ENCODE measurements around the gene EDC3.
"Not testable (repeated sequence)": the region's sequence is repeated elsewhere in the genome, so short reads cannot be mapped to it uniquely, and the experiment has no call there.

EDC3 gene

DNA sequence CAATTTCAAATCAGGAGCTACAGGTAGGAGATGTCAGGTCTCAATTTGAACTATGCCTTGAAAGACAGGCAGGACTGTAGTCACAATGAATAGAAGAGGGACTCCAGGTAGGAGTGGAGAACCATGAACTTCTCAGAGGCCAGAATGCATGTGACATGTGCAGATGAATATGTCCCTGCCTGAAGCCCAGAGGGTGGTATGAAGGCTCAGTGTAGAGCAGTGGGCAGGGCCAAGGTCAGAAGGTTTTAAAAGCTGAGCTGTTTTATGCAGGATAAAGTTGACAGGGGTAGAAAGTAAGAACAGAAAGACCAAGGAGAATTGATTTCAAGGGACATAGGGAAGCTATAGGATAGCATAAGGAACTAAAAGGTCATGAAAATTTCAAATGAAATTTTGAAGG, 49.3 kb downstream of the EDC3 start:
- DNase-seq = no peak

DNA sequence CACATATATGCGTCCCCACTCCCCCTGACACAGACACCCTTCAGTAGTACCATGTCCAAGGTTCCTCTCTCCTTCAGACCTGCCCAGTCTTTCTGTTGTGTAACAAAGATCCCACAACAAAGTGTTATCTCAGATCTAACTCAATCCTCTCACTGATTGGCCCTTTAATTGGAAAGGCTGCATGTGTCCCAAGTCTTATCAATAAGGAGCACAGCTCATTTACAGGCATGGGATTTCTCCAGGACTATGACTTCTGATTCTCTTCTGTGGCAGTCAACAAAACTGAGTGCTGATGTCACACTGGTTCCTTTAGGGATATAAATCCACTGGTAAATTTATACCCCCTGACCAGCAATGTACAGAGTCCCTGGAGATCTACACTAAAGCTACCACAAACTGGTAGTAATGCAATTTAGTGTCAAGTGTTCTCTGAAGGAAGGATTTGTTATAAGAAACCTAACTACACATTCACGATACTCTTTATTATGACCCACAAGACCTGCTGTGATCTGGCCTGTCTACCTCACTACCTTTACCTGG, 52.1 kb downstream of the EDC3 start:
- no peak for DNase-seq

DNA sequence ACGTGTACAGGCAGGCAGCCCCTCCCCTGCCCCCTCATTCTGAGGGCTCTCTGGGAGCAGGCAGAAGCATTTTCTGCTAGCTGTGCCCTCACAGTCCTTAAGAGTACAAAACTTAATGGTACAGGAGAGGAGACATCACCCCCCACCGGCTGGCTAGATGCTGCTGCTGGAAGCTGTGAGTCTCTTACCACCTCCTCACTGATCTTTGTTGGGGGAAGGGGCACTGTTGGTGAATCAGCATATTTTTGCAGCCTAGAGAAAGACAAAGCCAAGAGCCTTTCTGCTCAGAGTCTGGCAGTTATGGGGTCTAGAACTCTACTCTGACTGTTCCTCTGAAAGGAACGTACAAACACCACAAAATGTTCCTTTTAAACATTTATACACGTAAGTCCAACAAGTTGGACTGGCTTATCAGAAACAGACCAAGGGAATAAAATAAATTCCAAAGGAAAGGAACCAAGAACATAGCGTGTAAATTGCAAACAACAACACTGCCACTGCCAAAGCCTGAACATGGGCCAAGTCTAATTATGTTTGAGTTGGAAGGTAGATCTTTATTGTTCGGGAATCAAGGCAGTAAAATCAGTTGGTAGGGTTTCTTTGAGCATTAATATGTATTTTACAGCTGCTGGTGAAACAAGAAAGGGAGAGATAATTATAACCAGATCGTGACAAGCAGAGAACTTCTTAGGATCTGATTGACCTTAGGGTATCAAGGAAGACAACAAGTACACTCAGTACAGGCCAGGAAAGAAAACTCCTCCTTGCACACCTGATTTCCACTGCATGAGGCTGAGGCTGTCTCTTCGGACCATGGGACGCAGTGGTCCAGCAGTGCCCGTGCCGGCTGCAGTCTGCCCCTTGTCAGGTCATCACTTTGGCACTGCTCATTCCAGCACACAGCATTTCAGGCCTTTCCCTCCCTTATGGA, 52.8 kb downstream of the EDC3 start:
- DNase-seq = no peak

DNA sequence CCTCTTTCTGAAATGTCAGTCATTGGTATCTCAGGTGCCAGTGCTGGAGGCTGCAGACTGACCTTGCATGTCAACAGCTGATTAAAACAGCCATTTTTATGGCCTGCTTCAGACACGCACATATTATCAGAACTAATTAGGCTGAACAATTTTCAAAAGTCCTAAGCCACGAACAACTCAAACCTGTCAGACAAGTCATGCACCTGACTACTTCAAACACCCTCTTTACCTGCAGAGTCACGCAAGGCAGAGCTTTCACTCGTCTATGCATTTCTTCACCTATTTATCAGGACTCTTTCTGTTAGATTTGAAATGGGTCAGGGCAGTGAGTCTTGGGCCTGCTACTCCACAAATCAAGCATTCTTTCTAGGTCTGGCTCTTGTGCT, 53.5 kb downstream of the EDC3 start:
- DNase-seq = no peak

DNA sequence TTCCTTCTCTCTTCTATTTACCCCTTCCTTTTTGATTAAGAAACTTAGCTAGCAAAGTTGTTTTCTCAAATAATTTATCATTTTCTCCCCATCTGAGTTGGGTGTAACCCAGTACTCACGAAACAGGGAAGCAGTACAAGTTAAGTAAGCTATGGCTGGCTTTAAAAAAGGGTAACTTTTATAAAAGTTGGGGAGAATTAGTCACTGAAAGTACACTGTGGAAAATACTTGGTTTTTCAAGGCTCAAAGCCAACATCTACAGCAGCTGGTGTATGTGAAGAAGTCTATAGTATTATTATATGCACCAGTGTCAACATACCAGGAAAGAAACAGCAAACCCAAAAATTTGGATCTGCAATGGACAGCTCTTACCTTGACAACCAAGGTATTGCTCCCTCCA, 54.7 kb downstream of the EDC3 start:
- no peak for DNase-seq

DNA sequence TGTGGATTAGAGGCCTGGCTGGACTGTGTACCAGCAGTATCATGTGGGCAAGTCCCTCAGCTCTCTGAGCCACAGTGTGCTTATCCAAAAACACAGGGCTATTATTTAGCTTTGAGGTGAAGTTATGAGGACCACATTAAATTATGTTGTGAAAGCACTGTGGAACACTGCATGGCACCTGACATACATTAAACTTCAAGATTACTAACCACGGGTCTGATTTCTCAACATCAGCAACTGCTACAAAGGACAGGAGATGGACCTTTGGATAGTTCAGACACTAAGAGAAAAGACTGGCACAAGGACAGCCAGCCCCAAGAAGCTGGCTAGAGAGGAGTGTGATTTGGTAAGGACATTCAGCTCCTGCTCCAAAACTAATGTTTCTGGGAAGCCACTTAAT, 58.8 kb downstream of the EDC3 start:
- DNase-seq = no peak

DNA sequence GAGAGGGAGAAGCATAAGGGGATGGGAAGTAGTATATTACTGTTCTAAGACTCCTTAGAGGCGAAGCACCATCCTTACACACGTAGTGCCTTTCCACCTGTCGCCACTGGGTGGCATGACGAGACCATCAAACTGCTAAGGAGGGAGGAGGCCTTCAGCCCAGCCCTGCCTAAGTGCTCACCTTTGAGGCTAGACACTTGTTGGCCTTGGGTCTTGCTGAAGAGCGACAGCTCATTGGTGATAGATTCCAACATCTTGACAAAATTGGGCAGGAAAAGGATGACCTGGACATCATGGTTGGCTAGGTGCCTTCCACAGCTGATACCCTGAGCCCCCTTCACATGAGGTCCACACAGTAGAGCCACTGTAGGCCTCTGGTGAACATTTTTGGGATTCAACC, 60.6 kb downstream of the EDC3 start:
- DNase-seq = peak; percentile 52

DNA sequence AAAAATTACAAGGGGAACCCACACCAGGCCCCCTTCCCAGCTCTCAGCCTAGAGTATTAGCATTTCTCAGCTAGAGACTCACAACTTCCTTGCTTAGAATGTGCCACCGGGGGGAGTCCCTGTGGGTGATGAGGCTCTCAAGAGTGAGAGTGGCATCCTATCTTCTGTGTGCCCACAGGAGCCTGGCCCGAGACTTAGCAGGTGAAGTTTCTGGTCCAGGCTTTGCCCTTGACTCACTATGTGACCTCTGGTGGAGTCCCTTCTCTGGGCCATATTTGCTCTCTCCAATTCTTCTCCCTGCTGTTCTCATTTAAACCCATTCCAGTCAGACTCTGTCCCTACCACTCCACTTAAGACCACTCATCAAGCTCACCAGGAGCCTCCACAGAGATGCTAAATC, 62.0 kb downstream of the EDC3 start:
- no peak for DNase-seq

DNA sequence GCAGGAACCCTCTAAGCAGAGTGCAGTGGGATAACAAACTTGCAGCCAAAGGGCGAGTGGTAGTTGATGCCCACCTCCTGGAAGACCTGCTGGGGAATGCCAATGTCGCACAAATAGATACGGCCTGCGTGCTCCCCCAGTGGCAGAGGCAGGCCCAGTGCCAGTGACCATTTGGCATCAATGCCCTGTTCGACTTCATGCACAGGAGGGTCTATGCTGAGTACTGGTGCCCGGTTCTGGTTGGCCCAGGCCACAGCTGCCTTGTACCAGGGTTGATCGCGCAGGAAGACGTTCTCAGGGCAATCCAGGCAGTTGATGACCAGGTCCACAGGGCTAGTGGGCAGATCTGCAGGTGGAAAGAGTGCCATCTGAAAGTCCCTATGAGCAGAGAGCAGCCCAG, 63.2 kb downstream of the EDC3 start:
- DNase-seq = no peak

DNA sequence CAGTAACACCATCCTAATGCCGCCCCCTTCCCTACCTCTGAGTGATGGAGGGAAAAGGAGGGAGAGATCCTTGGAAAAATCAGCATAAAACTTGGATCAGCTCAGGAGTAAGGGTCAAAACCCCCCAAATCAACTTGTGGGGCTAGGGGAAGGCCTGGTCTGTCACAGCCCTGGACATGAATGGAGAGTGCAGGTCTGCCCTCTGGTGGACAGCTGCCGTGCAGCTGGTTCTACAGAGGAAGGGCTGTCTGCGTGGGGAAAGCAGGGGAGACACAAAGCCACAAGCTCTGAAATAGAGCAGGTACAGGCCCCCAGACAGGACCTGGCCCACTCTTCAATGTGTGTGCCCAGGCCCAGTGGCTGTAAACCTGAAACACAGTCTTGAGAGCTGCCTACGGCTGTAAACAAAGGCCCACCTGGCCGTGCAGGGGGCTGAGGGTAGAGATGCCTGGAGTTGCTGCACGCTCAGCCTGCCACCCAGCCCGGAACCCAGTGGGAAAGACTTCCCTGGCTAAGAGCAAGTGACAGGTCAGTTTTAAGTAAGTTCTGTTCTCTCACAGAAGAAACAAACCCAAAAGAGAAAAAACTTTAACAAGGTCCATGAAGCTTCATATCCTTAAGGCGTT, 63.8 kb downstream of the EDC3 start:
- peak; percentile 37 for DNase-seq

DNA sequence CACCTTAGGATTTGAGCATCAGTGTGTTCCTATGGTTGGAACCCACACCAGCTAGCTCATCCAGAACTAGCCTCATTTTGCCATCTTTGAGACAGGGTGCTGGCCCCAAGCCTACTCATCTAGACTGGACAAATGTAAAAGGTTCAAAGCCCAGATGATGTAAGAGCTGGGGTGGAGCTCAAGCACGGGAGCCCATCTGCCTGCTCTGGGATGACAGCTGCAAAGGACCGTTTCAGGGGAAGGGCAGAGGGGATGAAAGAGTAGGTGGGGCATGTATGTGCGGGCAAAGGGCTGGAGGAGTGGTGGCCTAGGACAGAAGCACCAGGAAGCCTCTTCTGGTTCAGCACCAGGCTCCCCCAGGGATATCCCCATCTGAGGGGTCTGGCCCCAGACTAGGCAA, 64.4 kb downstream of the EDC3 start:
- no peak for DNase-seq

DNA sequence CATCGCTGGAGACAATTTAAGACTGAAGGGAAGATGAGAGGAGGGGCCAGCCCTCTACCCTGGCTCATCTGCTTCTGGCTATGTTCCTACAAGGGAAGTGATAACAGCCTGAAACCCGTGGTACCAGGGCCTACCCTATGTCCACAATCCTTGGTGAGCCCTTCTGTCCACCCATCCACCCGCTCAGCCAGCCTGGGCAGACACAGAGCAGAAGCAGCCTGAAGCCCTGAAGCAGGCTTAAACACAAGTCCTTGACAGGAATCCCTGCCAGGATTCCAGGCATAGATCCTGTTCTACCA, 64.8 kb downstream of the EDC3 start:
- DNase-seq = no peak

DNA sequence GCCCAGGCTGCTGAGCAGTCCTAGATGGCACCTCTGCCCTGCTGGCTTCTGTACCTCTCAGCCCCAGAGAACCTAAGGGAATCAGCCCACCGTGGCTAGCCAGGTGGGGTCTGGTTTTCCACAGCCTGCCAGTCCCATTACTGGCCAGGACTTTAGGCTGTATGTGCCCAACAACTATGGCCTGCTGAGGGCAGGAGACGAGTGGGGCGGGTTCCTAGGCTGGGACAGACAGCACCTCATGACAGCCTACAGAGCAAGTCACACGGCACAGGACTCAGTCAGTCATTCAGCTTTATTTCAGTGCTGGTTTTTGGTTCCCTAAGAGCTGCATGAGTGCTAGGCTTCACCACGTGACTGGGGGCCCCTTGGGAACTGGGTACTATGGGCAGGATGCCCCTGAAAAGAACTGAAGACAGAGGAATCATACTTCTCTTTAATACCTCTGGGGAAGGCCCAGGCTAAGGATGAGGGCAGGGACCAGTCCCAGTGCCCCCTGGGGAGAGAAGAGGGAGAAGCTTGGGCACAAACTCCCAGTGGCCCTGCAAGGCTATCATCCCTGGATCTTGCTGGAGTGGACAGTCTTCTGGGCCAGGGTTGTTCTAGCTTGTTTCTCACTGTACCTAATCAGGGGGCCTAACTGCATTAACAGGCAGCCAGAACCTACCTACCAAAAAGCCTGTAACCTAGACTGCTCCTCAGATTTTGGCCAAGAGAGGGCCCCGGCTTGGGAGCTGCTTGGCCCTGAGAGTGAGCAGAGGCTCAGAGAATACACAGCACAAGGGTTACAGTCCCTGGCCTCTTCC, 65.3 kb downstream of the EDC3 start:
- DNase-seq = no peak

DNA sequence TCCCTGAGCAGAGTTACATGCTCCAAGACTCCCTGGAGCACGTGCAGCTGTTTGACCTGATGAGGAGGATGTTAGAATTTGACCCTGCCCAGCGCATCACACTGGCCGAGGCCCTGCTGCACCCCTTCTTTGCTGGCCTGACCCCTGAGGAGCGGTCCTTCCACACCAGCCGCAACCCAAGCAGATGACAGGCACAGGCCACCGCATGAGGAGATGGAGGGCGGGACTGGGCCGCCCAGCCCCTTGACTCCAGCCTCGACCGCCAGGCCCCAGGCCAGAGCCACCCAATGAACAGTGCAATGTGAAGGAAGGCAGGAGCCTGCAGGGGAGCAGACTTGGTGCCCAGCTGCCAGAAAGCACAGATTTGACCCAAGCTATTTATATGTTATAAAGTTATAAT, 66.1 kb downstream of the EDC3 start:
- not testable (repeated sequence) for DNase-seq

DNA sequence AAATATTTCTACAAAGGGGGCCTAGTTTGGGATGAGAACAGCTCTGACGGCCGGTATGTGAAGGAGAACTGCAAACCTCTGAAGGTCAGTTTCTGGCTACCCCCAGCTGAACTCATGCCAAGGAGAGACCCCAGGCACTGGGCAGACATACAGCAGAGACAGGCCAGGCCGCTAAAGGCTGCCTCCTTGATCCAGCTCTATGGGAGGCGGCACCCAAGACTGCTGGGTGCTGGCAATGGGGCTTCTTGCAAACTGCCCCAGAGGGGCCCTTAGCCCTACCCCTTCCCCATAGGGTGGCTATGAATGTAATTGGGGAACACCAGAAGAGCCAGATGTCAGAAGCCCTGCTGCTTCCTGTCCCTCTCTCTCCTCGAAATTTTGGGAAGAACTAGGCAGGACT, 66.9 kb downstream of the EDC3 start:
- DNase-seq = no peak

DNA sequence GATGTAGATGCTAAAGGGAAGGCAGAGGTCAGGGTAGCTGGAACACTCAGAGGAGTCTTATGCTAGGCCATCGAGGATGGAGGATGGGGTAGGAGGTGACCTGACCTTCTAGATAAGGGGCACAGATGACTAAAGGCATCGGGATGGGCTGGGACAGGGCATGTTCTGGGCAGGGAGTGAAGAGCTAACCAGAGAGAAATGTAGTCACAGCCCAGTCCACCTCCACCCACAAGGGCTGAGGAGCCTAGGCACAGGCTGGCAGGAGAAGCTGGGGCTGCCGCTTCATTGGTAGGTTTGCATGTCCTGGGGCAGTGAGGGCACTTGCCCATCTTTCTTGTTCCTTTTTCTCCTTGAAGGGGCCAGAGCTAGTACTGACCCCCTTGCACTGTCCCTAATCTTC, 67.6 kb downstream of the EDC3 start:
- no peak for DNase-seq

DNA sequence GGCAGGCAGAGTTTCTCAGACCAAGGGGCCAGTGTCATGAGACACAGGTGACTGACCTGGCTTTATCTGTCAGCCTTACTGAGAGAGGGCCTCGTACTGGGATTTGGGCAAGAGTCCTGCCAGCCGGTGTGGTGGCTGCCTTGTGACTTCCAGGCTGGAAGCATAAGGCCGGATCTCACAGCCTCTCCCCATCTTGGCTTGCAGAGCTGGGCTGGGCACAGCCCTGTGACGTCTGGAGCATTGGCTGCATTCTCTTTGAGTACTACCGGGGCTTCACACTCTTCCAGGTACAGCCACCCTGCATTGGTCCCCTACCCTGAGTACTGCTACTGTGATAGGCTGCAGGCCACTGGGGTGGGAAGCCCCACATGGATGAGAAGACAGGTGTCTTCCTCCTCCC, 68.1 kb downstream of the EDC3 start:
- DNase-seq = no peak

DNA sequence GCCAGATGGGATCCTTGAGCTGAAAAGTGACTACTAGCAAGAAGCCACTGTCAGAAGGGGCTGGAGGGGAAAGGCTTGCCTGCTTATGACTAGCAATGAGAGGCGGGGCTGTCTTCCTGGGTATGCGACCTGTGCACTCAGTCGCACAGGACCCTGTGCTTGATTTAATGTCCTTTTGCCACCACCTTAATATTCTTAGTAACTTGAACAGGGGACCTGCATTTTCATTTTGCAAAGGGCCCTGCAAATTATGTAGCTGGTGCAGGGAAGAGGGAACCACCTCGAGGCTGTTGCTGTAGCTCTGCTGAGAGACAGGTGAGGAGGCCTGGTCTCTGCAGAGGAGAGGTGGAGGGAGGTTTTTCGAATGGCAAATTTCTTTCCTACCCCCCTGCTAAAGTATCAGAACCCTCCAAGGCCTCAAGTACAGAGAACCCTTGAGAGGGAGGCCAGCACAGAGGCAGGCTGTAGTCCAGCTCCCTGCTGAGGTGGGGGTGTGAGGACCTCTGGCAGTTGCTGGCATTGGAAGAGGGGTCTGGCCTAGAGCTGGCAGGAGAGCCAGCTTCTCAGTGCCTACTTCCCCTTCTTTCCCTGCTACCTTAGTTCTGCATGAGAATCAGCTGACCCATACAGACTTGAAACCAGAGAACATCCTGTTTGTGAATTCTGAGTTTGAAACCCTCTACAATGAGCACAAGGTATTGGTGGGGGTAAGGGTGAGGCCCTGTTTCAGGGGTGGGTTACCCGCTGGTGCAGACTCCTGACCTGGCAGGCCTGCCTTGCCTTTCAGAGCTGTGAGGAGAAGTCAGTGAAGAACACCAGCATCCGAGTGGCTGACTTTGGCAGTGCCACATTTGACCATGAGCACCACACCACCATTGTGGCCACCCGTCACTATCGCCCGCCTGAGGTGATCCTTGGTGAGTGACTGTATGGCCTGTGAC, 68.8 kb downstream of the EDC3 start:
- DNase-seq = no peak

DNA sequence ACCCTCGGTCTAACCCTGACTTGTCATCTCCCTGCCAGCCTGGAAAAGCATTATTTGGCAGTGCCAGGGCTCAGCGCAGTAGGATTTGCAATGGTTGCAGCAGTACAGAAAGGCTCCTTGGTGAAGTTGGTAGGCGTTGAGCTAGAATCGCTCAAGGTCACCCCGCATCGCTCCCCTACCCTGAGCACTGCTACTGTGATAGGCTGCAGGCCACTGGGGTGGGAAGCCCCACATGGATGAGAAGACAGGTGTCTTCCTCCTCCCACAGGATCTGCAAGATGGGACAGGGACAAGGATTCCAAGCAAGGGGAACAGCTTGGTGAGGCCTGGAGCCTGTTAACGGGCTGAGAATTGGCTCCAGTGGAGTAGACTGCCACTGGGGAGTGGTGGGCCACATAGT, 69.5 kb downstream of the EDC3 start:
- no peak for DNase-seq

DNA sequence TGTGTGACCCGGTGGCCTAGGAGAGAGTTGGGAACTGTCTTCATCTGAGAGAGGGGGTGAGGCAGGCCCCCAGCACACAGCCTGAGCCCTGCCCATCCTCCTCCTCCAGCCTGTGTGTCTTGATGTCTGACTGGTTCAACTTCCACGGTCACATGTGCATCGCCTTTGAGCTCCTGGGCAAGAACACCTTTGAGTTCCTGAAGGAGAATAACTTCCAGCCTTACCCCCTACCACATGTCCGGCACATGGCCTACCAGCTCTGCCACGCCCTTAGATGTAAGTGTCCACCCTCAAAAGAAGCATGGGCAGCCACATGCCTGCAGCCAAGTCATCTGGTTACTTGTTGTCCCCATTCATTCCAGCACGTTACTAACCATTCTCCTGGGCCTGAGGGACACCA, 70.1 kb downstream of the EDC3 start:
- DNase-seq = no peak

DNA sequence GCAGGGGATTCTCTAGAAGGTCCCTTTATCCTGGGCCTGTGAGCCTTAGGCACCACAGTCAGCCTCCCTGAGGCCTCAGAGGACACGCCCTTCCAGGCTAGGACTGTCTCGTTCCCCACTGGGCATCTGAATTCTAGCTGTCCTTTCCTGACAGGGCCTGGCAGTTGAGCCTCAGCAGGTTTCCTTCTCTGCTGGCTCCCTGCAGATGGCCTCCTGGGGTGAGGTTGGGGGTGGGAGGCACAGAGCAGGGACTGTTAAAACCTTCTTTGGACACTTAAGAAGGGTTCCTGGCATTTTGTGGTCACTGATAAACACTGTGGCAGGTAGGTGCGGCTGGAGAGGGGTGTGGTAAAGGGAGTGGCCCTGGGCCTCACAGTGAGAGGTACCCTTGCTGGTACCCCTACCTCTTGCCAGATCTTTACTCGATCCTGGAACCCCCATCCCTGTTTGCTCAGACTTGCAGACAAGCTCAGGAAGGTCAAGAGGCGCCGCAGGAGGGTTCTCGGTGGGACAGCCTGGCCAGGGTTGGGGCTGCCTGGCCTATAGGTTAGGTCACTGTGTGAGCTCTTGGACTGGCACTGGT, 71.7 kb downstream of the EDC3 start:
- no peak for DNase-seq

DNA sequence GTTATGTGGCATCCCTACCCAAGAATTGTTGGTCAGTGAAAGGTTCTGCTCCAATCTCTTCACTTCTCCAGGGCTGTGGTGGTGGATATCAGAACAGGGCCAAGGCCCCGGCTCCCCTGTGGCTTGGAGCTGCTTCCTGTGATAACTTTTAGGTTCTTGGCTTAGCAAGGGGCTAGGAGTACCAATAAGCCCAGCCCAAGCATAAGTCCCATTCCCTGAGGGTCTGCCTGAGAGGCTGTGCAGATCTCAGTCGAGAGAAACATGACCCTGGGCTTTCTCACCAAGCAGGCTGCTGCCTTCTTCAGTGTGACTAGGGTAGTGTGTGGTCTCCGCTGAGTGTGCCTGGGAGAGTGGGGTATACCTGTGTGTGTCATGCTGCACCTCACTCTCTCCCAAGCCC, 73.1 kb downstream of the EDC3 start:
- DNase-seq = no peak
